ENCODE data around the gene GLIS1. TPM values are rescaled to one million over a fixed set of nuclear protein-coding genes. Genes with fewer than 3 reads are reported as not detected.
A peak's percentile ranks its signal among the peaks of the same experiment; 100 is the strongest.

Gene GLIS1
- total and polyA plus RNA-seq, 3 experiments from 2014 or later: 0.18 TPM; not detected in 2

GRCh38 chr1:53532377-53532776, 206.6 kb downstream of the GLIS1 start:
- Histone ChIP-seq H3K4me1 (ENCODE audit: insufficient read depth, low read length) (no peaks in the 10 kb centered on the region), H3K9me3 (ENCODE audit: low read length) (no peaks in the 10 kb centered on the region), H3K27me3 (ENCODE audit: insufficient read depth, low read length, poor library complexity, severe bottlenecking) (no peaks in the 10 kb centered on the region), H3K4me3 (ENCODE audit: low read length) (no peak overlapping the region), H3K27ac (ENCODE audit: low read depth, low read length) (no peak overlapping the region), H3K36me3 (ENCODE audit: insufficient read depth, low read length) (no peaks in the 10 kb centered on the region)
- no peaks in the 10 kb centered on the region for H3K27me3 Mint-ChIP-seq
- no peaks in the 10 kb centered on the region for H3K36me3 Mint-ChIP-seq
- no peaks in the 10 kb centered on the region for H3K9me3 Mint-ChIP-seq
- no peak for DNase-seq
- no peaks in the 10 kb centered on the region for H3K4me1 Mint-ChIP-seq
- H3K27ac Mint-ChIP-seq: peak overlapping the region in 1 of 8 donors; percentile 29
- no peak overlapping the region for H3K4me3 Mint-ChIP-seq
- POLR2A ChIA-PET: no interaction called here
- CTCF ChIA-PET: no interaction called here

- Mint-ChIP-seq H3K27me3 (no peaks in the 10 kb centered on the region), H3K27ac (peak overlapping the region in 1 of 8 donors; percentile 23), H3K4me3 (no peak overlapping the region), H3K9me3 (no peaks in the 10 kb centered on the region), H3K4me1 (no peaks in the 10 kb centered on the region), H3K36me3 (no peaks in the 10 kb centered on the region)
- ChIA-PET POLR2A (no interaction called here), CTCF (no interaction called here)
- Histone ChIP-seq H3K4me1 (ENCODE audit: insufficient read depth, low read length) (no peaks in the 10 kb centered on the region), H3K36me3 (ENCODE audit: insufficient read depth, low read length) (no peaks in the 10 kb centered on the region), H3K27ac (ENCODE audit: low read depth, low read length) (no peak overlapping the region), H3K4me3 (ENCODE audit: low read length) (no peak overlapping the region), H3K27me3 (ENCODE audit: insufficient read depth, low read length, poor library complexity, severe bottlenecking) (no peaks in the 10 kb centered on the region), H3K9me3 (ENCODE audit: low read length) (no peaks in the 10 kb centered on the region)
- no peak for DNase-seq
Measured at GRCh38 chr1:53530550-53530949, 208.4 kb downstream of the GLIS1 start.

- no peaks in the 10 kb centered on the region for H3K9me3 Mint-ChIP-seq
- no peaks in the 10 kb centered on the region for H3K36me3 Mint-ChIP-seq
- CTCF ChIA-PET: no interaction called here
- Histone ChIP-seq H3K4me1 (ENCODE audit: insufficient read depth, low read length) (no peaks in the 10 kb centered on the region), H3K27me3 (ENCODE audit: insufficient read depth, low read length, poor library complexity, severe bottlenecking) (no peaks in the 10 kb centered on the region), H3K27ac (ENCODE audit: low read depth, low read length) (no peak overlapping the region), H3K4me3 (ENCODE audit: low read length) (no peak overlapping the region), H3K9me3 (ENCODE audit: low read length) (no peaks in the 10 kb centered on the region), H3K36me3 (ENCODE audit: insufficient read depth, low read length) (no peaks in the 10 kb centered on the region)
- H3K4me3 Mint-ChIP-seq: no peak overlapping the region
- DNase-seq: no peak
- POLR2A ChIA-PET: no interaction called here
- H3K27me3 Mint-ChIP-seq: no peaks in the 10 kb centered on the region
- H3K4me1 Mint-ChIP-seq: no peaks in the 10 kb centered on the region
- no peak overlapping the region for H3K27ac Mint-ChIP-seq
Measured at GRCh38 chr1:53529555-53529954, 209.4 kb downstream of the GLIS1 start.

- Mint-ChIP-seq H3K4me3 (no peak overlapping the region), H3K36me3 (no peaks in the 10 kb centered on the region), H3K4me1 (no peaks in the 10 kb centered on the region), H3K9me3 (no peaks in the 10 kb centered on the region), H3K27me3 (peaks cover 2 to 5% of the 10 kb centered on the region in 2 donors), H3K27ac (no peak overlapping the region)
- H3K27me3 ChIP-seq (ENCODE audit: insufficient read depth, low read length, poor library complexity, severe bottlenecking): no peaks in the 10 kb centered on the region
- H3K4me3 ChIP-seq (ENCODE audit: low read length): no peak overlapping the region
- ChIA-PET CTCF (no interaction called here), POLR2A (no interaction called here)
- H3K9me3 ChIP-seq (ENCODE audit: low read length): no peaks in the 10 kb centered on the region
- no peaks in the 10 kb centered on the region for H3K4me1 ChIP-seq (ENCODE audit: insufficient read depth, low read length)
- no peak for DNase-seq
- H3K27ac ChIP-seq (ENCODE audit: low read depth, low read length): no peak overlapping the region
- no peaks in the 10 kb centered on the region for H3K36me3 ChIP-seq (ENCODE audit: insufficient read depth, low read length)
Measured at GRCh38 chr1:53527368-53527767, 211.6 kb downstream of the GLIS1 start.

GRCh38 chr1:53526451-53527101, 212.4 kb downstream of the GLIS1 start:
- Histone ChIP-seq H3K36me3 (ENCODE audit: insufficient read depth, low read length) (no peaks in the 10 kb centered on the region), H3K27me3 (ENCODE audit: insufficient read depth, low read length, poor library complexity, severe bottlenecking) (no peaks in the 10 kb centered on the region), H3K27ac (ENCODE audit: low read depth, low read length) (no peak overlapping the region), H3K4me1 (ENCODE audit: insufficient read depth, low read length) (no peaks in the 10 kb centered on the region), H3K4me3 (ENCODE audit: low read length) (no peak overlapping the region), H3K9me3 (ENCODE audit: low read length) (no peaks in the 10 kb centered on the region)
- POLR2A ChIA-PET: no interaction called here
- Mint-ChIP-seq H3K9me3 (no peaks in the 10 kb centered on the region), H3K4me3 (no peak overlapping the region), H3K27me3 (peaks cover 2 to 5% of the 10 kb centered on the region in 2 donors), H3K4me1 (no peaks in the 10 kb centered on the region), H3K27ac (peak overlapping the region in 1 of 8 donors; percentile 54), H3K36me3 (no peaks in the 10 kb centered on the region)
- CTCF ChIA-PET: no interaction called here
- no peak for DNase-seq

GRCh38 chr1:53525595-53525994, 213.4 kb downstream of the GLIS1 start:
- no peaks in the 10 kb centered on the region for H3K9me3 ChIP-seq (ENCODE audit: low read length)
- peaks cover 2 to 5% of the 10 kb centered on the region in 2 donors for H3K27me3 Mint-ChIP-seq
- no peaks in the 10 kb centered on the region for H3K9me3 Mint-ChIP-seq
- H3K27ac ChIP-seq (ENCODE audit: low read depth, low read length): no peak overlapping the region
- H3K4me1 ChIP-seq (ENCODE audit: insufficient read depth, low read length): no peaks in the 10 kb centered on the region
- no peaks in the 10 kb centered on the region for H3K36me3 Mint-ChIP-seq
- CTCF ChIA-PET: no interaction called here
- H3K27ac Mint-ChIP-seq: peak overlapping the region in 1 of 8 donors; percentile 52
- no peaks in the 10 kb centered on the region for H3K27me3 ChIP-seq (ENCODE audit: insufficient read depth, low read length, poor library complexity, severe bottlenecking)
- POLR2A ChIA-PET: no interaction called here
- no peak overlapping the region for H3K4me3 ChIP-seq (ENCODE audit: low read length)
- H3K36me3 ChIP-seq (ENCODE audit: insufficient read depth, low read length): no peaks in the 10 kb centered on the region
- DNase-seq: no peak
- H3K4me3 Mint-ChIP-seq: no peak overlapping the region
- H3K4me1 Mint-ChIP-seq: no peaks in the 10 kb centered on the region

- Histone ChIP-seq H3K36me3 (ENCODE audit: insufficient read depth, low read length) (no peaks in the 10 kb centered on the region), H3K9me3 (ENCODE audit: low read length) (no peaks in the 10 kb centered on the region), H3K27ac (ENCODE audit: low read depth, low read length) (no peak overlapping the region), H3K4me3 (ENCODE audit: low read length) (no peak overlapping the region), H3K4me1 (ENCODE audit: insufficient read depth, low read length) (no peaks in the 10 kb centered on the region), H3K27me3 (ENCODE audit: insufficient read depth, low read length, poor library complexity, severe bottlenecking) (no peaks in the 10 kb centered on the region)
- CTCF ChIA-PET: no interaction called here
- POLR2A ChIA-PET: no interaction called here
- peaks cover 2 to 5% of the 10 kb centered on the region in 2 donors for H3K27me3 Mint-ChIP-seq
- H3K4me1 Mint-ChIP-seq: no peaks in the 10 kb centered on the region
- H3K9me3 Mint-ChIP-seq: no peaks in the 10 kb centered on the region
- no peak overlapping the region for H3K4me3 Mint-ChIP-seq
- H3K27ac Mint-ChIP-seq: peak overlapping the region in 1 of 8 donors; percentile 29
- no peaks in the 10 kb centered on the region for H3K36me3 Mint-ChIP-seq
- no peak for DNase-seq
Measured at GRCh38 chr1:53524428-53525375, 214.3 kb downstream of the GLIS1 start.

- no peaks in the 10 kb centered on the region for H3K36me3 Mint-ChIP-seq
- H3K36me3 ChIP-seq (ENCODE audit: insufficient read depth, low read length): no peaks in the 10 kb centered on the region
- ChIA-PET POLR2A (no interaction called here), CTCF (no interaction called here)
- no peaks in the 10 kb centered on the region for H3K9me3 ChIP-seq (ENCODE audit: low read length)
- DNase-seq: no peak
- H3K27ac Mint-ChIP-seq: peak overlapping the region in 1 of 8 donors; percentile 72
- H3K27me3 Mint-ChIP-seq: peaks cover 2 to 5% of the 10 kb centered on the region in 2 donors
- no peaks in the 10 kb centered on the region for H3K27me3 ChIP-seq (ENCODE audit: insufficient read depth, low read length, poor library complexity, severe bottlenecking)
- H3K4me1 Mint-ChIP-seq: no peaks in the 10 kb centered on the region
- no peaks in the 10 kb centered on the region for H3K4me1 ChIP-seq (ENCODE audit: insufficient read depth, low read length)
- no peak overlapping the region for H3K27ac ChIP-seq (ENCODE audit: low read depth, low read length)
- H3K9me3 Mint-ChIP-seq: no peaks in the 10 kb centered on the region
- no peak overlapping the region for H3K4me3 ChIP-seq (ENCODE audit: low read length)
- no peak overlapping the region for H3K4me3 Mint-ChIP-seq
Measured at GRCh38 chr1:53521924-53522552, 216.9 kb downstream of the GLIS1 start.
